SU-DHL-6 (cell line): ENCODE measurements around the gene CCR5.

ENCODE experiments used
- H2AFZ ChIP-seq: fragments of 200-600 bp; sonication (generic); 2 replicates; pipeline ENCODE4 v1.6.1; 2014; ENCODE audit warnings: low read depth, mild to moderate bottlenecking, moderate library complexity, mixed read lengths, antibody characterized with exemption, low read length; ENCODE audit not compliant: severe bottlenecking
- H3F3A ChIP-seq: fragments of 200-600 bp; shearing (Covaris generic); 2 replicates; pipeline ENCODE4 v1.6.0; 2016; ENCODE audit warnings: antibody characterized with exemption, mild to moderate bottlenecking; ENCODE audit not compliant: insufficient read depth
- H3K27ac ChIP-seq: fragments of 200-600 bp; sonication (generic); 2 replicates; pipeline ENCODE4 v1.5.1; 2016; ENCODE audit warnings: low read depth, mild to moderate bottlenecking, low read length, moderate library complexity, mixed read lengths
- H3K27me3 ChIP-seq: fragments of 200-600 bp; sonication (generic), shearing (Covaris generic); 2 replicates; pipeline ENCODE4 v1.6.0; 2014; ENCODE audit warnings: mild to moderate bottlenecking, low read length
- H3K36me3 ChIP-seq: fragments of 200-600 bp; sonication (generic); 2 replicates; pipeline ENCODE4 v1.6.1; 2014; ENCODE audit warnings: mild to moderate bottlenecking, low read length, mixed read lengths
- H3K4me2 ChIP-seq: fragments of 300-600, 200-600 bp; shearing (Covaris generic), sonication (generic); 2 replicates; pipeline ENCODE4 v1.6.0; 2014; ENCODE audit warnings: low read length, low read depth, mild to moderate bottlenecking; ENCODE audit not compliant: poor library complexity, severe bottlenecking
- H3K4me3 ChIP-seq: fragments of 200-600 bp; sonication (generic); 2 replicates; pipeline ENCODE4 v1.5.1; 2014; ENCODE audit warnings: antibody characterized with exemption, low read length, mild to moderate bottlenecking, mixed read lengths; ENCODE audit not compliant: insufficient read depth, poor library complexity, severe bottlenecking
- H3K79me2 ChIP-seq: fragments of 200-600 bp; sonication (generic); 2 replicates; pipeline ENCODE4 v1.6.1; 2014; ENCODE audit warnings: mild to moderate bottlenecking, low read length, moderate library complexity; ENCODE audit not compliant: insufficient read depth
- H3K9ac ChIP-seq: fragments of 200-600 bp; sonication (generic); 2 replicates; pipeline ENCODE4 v1.7.0; 2014; ENCODE audit warnings: mild to moderate bottlenecking, low read length
- H3K9me2 ChIP-seq: fragments of 200-600 bp; sonication (generic); replicated peaks from 2 replicates; pipeline ENCODE4 v1.6.1; 2014; ENCODE audit warnings: low read length; ENCODE audit not compliant: insufficient read depth
- H3K9me3 ChIP-seq: fragments of 200-600 bp; sonication (generic); 2 replicates; pipeline ENCODE4 v1.6.1; 2014; ENCODE audit warnings: low read length, mixed read lengths; ENCODE audit not compliant: insufficient read depth
- H4K20me1 ChIP-seq: fragments of 200-600 bp; sonication (generic); 2 replicates; pipeline ENCODE4 v1.6.1; 2014; ENCODE audit warnings: low read depth, mild to moderate bottlenecking, antibody characterized with exemption, low read length, moderate library complexity, mixed read lengths
- CTCF ChIP-seq: fragments of 200-600 bp; sonication (generic); IDR thresholded peaks from one replicate; pipeline ENCODE4 v1.5.1; 2017; ENCODE audit warnings: antibody characterized with exemption, mild to moderate bottlenecking, low read length, moderate library complexity; ENCODE audit not compliant: insufficient read depth, poor library complexity, severe bottlenecking
- EZH2phosphoT487 ChIP-seq: fragments of 200-600 bp; sonication (generic), shearing (Covaris generic); conservative IDR thresholded peaks from 2 replicates; pipeline ENCODE4 v1.6.1; 2018; ENCODE audit warnings: mild to moderate bottlenecking, antibody characterized with exemption, low read length, moderate library complexity, mixed read lengths

Gene CCR5

DNA sequence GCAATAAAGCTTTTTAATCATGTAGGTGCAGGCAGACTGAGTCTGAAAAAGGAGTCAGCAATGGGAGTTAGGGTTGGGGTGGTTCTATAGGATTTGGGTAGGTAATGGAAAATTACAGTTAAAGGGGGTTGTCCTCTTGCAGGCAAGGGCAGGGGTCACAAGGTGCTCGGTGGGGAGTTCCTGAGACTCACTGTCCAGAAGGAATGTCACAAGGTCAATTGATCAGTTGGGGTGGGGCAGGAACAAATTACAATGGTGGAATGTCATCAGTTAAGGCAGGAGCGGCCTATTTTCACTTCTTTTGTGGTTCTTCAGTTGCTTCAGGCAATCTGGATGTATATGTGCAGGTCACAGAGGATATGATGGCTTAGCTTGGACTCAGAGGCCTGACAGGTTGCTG, 22.3 kb downstream of the CCR5 start:
- no peaks in the 10 kb centered on the region for H3K36me3 ChIP-seq
- H4K20me1 ChIP-seq, result no peaks in the 10 kb centered on the region
- H3F3A ChIP-seq, result no peaks in the 10 kb centered on the region
- no peak overlapping the region for H3K4me2 ChIP-seq
- H3K27me3 ChIP-seq, result no peaks in the 10 kb centered on the region
- no peak overlapping the region for H3K27ac ChIP-seq
- no peaks in the 10 kb centered on the region for H3K79me2 ChIP-seq
- no peaks in the 10 kb centered on the region for H3K9me3 ChIP-seq
- no peak overlapping the region for H3K4me3 ChIP-seq
- no peak overlapping the region for H3K9ac ChIP-seq
- TF ChIP-seq CTCF (no peak), EZH2phosphoT487 (no peak)
- no peak overlapping the region for H2AFZ ChIP-seq
- H3K9me2 ChIP-seq, result no peaks in the 10 kb centered on the region

- Histone ChIP-seq H3F3A (no peaks in the 10 kb centered on the region), H3K27me3 (no peaks in the 10 kb centered on the region), H3K9me3 (no peaks in the 10 kb centered on the region), H3K9ac (no peak overlapping the region), H3K4me3 (no peak overlapping the region), H3K9me2 (no peaks in the 10 kb centered on the region), H2AFZ (no peak overlapping the region), H3K79me2 (no peaks in the 10 kb centered on the region), H4K20me1 (no peaks in the 10 kb centered on the region), H3K4me2 (no peak overlapping the region), H3K36me3 (no peaks in the 10 kb centered on the region), H3K27ac (no peak overlapping the region)
- TF ChIP-seq CTCF (no peak), EZH2phosphoT487 (no peak)
Measured at GRCh38 chr3:46393554-46394434, 23.0 kb downstream of the CCR5 start.

GRCh38 chr3:46395210-46395661, 24.5 kb downstream of the CCR5 start:
- Histone ChIP-seq H3K9me2 (no peaks in the 10 kb centered on the region), H3F3A (no peaks in the 10 kb centered on the region), H4K20me1 (no peaks in the 10 kb centered on the region), H3K9ac (no peak overlapping the region), H3K4me3 (no peak overlapping the region), H3K27me3 (no peaks in the 10 kb centered on the region), H3K27ac (no peak overlapping the region), H3K36me3 (no peaks in the 10 kb centered on the region), H3K9me3 (no peaks in the 10 kb centered on the region), H2AFZ (no peak overlapping the region), H3K4me2 (no peak overlapping the region), H3K79me2 (no peaks in the 10 kb centered on the region)
- no peak for TF ChIP-seq EZH2phosphoT487
